Fibroblast of villous mesenchyme (primary cell): Measurements from ENCODE around the gene HEXIM2. TPM values are rescaled to one million over a fixed set of nuclear protein-coding genes. Genes with fewer than 3 reads are reported as not detected.
"Not testable (repeated sequence)": the region's sequence is repeated elsewhere in the genome, so short reads cannot be mapped to it uniquely, and the experiment has no call there.

Source experiments
- DNase-seq: peaks from one replicate; pipeline ENCODE4 v3.0.0-alpha.2; 2010; ENCODE audit warnings: low read depth
- H3K4me3 ChIP-seq: 2 replicates; pipeline ENCODE4 v1.5.1; 2011; ENCODE audit warnings: low read depth, mild to moderate bottlenecking, low read length
- CTCF ChIP-seq: IDR thresholded peaks from 2 replicates; pipeline ENCODE4 v1.5.1; 2012; ENCODE audit warnings: low read depth, mild to moderate bottlenecking, low read length; ENCODE audit not compliant: insufficient read depth
- small RNA-seq: library from RNA; depleted of rRNA; stranded (forward); fragments of <200 nt; gene quantifications from one replicate; pipeline ENCODE3, GENCODE V24; 2012
- total RNA-seq: library from RNA; depleted of rRNA; stranded (reverse); fragments of >200 nt; gene quantifications from 2 replicates; pipeline ENCODE4 v1.2.3, GENCODE V29; 2012

The HEXIM2 gene
- total RNA-seq, 1 donor: 6.9 TPM

GRCh38 chr17:45200701-45201100 lies 39.0 kb downstream of the HEXIM2 start:
- H3K4me3 ChIP-seq: no peak overlapping the region
- no peak for TF ChIP-seq CTCF
- peak; percentile 48 for DNase-seq

GRCh38 chr17:45201457-45201856 lies 39.8 kb downstream of the HEXIM2 start:
- no peak overlapping the region for H3K4me3 ChIP-seq
- DNase-seq: no peak

GRCh38 chr17:45201880-45202279 lies 40.2 kb downstream of the HEXIM2 start:
- not testable (repeated sequence) for H3K4me3 ChIP-seq
- DNase-seq: peak; percentile 65

More at GRCh38 chr17:45201457-45201856, 39.8 kb downstream of the HEXIM2 start:
- TF ChIP-seq CTCF: no peak

- no peak overlapping the region for H3K4me3 ChIP-seq
- TF ChIP-seq CTCF: peak; percentile 95
- peak; percentile 75 for DNase-seq
These were observed 57.4 kb downstream of the HEXIM2 start for GRCh38 chr17:45218895-45219661.

Small RNA genes within 50 kb of the gene (small RNA-seq; reads per million reads assigned to genes)
- gene MIR6784: not detected

Other genes starting within 250 kb of the HEXIM2 start
- gene GFAP, start 246.4 kb upstream of the HEXIM2 start, total RNA-seq: 0.86 and 1.9 TPM in 2 replicates
- 3.9 and 5.2 TPM in 2 replicates for gene KIF18B, start 214.1 kb upstream of the HEXIM2 start, total RNA-seq
- gene C1QL1, start 193.6 kb upstream of the HEXIM2 start, total RNA-seq: 0.43 and 0.97 TPM in 2 replicates
- gene DCAKD, start 110.2 kb upstream of the HEXIM2 start, total RNA-seq: 46.7 and 52.2 TPM in 2 replicates
- gene NMT1, start 100.6 kb upstream of the HEXIM2 start, total RNA-seq: 67.0 and 78.2 TPM in 2 replicates
- 41.9 and 62.6 TPM in 2 replicates for gene PLCD3, start 29.4 kb upstream of the HEXIM2 start, total RNA-seq
- 6.1 and 6.9 TPM in 2 replicates for gene ACBD4, start 26.2 kb upstream of the HEXIM2 start, total RNA-seq
- gene HEXIM1, start 13.4 kb upstream of the HEXIM2 start, total RNA-seq: 8.4 and 11.7 TPM in 2 replicates
- 3.5 and 5.2 TPM in 2 replicates for gene FMNL1, start 60.0 kb downstream of the HEXIM2 start, total RNA-seq
- under 0.01 TPM in 1 of 2 replicates, not detected in the other for gene SPATA32, start 100.2 kb downstream of the HEXIM2 start, total RNA-seq
- gene MAP3K14, start 155.1 kb downstream of the HEXIM2 start, total RNA-seq: 1.6 and 1.7 TPM in 2 replicates